GM13976 (cell line): ENCODE data around the gene AUH.
"Not testable (repeated sequence)": the region's sequence is repeated elsewhere in the genome, so short reads cannot be mapped to it uniquely, and the experiment has no call there.

Experiments used
- DNase-seq: peaks from one replicate; pipeline ENCODE4 v3.0.0; 2012; ENCODE audit warnings: low spot score
- in situ Hi-C: fragments of 300-500 bp; cut with MboI; formaldehyde crosslinking; loops from one replicate; pipeline ENCODE4 v1.12.0; 2022; ENCODE audit warnings: low sequenced_read_pairs, mixed read lengths, inconsistent platforms; ENCODE audit not compliant: unreplicated experiment
- TF ChIP-seq, protein P1 (sequence below): IDR thresholded peaks from 2 replicates; pipeline ENCODE4 v1.5.1; 2012; ENCODE audit warnings: borderline replicate concordance, mild to moderate bottlenecking; ENCODE audit not compliant: insufficient read depth; ENCODE audit errors: extremely low read depth, missing control alignments, control extremely low read depth

Gene AUH

GRCh38 chr9:91202736-91203283, 158.9 kb downstream of the AUH start:
- TF ChIP-seq, protein P1, sequence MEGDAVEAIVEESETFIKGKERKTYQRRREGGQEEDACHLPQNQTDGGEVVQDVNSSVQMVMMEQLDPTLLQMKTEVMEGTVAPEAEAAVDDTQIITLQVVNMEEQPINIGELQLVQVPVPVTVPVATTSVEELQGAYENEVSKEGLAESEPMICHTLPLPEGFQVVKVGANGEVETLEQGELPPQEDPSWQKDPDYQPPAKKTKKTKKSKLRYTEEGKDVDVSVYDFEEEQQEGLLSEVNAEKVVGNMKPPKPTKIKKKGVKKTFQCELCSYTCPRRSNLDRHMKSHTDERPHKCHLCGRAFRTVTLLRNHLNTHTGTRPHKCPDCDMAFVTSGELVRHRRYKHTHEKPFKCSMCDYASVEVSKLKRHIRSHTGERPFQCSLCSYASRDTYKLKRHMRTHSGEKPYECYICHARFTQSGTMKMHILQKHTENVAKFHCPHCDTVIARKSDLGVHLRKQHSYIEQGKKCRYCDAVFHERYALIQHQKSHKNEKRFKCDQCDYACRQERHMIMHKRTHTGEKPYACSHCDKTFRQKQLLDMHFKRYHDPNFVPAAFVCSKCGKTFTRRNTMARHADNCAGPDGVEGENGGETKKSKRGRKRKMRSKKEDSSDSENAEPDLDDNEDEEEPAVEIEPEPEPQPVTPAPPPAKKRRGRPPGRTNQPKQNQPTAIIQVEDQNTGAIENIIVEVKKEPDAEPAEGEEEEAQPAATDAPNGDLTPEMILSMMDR, result no peak
- in situ Hi-C loops, result no loop called here

GRCh38 chr9:91200692-91201336, 160.9 kb downstream of the AUH start:
- DNase-seq, result no peak
- TF ChIP-seq, protein P1, result no peak
- in situ Hi-C loops, result no loop called here

More at GRCh38 chr9:91202736-91203283, 158.9 kb downstream of the AUH start:
- DNase-seq, result no peak

DNA sequence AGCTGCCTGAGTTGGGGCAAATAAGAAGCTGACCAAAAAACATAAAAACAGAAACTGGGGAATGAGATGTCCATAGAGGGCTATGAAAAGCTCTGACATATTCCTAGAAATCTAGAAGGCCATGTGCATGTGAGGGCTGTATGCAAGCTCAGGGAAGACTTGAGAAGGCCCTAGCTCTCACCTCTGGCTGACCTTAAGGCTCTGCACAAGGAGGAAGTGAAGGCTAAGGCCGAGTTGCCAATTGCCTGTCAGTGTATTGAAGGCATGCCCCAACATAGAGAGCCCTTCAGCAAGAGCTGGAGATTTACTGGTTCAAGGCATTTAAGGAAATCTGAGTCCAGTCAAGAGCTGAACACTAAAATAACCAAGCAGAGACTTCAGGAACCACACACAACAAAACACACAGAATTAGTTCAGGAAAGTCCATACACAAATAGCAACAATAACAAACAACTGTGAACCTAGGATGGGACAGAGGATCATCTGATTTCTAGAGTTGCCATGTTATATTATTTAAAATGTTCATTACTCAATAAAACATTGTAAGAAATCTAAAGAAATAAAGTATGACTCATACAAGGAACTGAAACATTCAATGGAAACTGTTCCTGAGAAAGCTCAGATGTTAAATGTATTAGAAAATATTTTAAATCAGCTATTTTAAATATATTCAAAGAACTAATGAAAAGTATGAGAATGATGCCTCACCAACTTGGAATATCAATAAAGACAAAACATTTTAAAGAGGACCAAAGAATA, 161.8 kb downstream of the AUH start:
- in situ Hi-C loops, result no loop called here
- TF ChIP-seq, protein P1, result no peak
- no peak for DNase-seq

GRCh38 chr9:91198881-91199280, 162.8 kb downstream of the AUH start:
- in situ Hi-C loops, DNase-seq: not testable (repeated sequence)

DNA sequence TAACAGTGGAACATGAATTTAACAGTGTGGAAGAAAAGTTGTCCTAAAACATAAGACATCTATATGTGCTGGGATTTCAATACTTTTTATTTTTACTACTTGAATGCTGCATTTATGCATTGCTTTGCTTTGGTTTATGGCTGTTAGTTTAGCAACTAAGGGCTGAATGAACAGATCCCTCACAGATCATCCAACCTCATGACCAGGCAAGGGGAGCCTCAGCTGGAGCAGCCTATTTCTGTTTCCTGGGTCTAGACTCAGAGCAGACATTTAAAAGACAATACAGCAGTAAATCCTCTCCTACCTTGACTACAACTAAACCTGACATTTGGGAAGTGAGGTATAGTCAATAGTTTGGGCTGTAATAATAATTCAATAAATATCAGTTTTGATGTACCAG, 163.3 kb downstream of the AUH start:
- in situ Hi-C loops, result no loop called here
- DNase-seq, result no peak
- TF ChIP-seq, protein P1, result no peak

GRCh38 chr9:91197232-91198181, 164.2 kb downstream of the AUH start:
- in situ Hi-C loops, result no loop called here
- no peak for DNase-seq
- TF ChIP-seq, protein P1, result no peak
